ENCODE results near the gene CNIH3.

CNIH3 gene

GRCh38 chr1:224640587-224640986 lies 24.5 kb downstream of the CNIH3 start:
- no peak for DNase-seq (ENCODE audit: low read depth)
- TF ChIP-seq CTCF (IDR thresholded peaks at IDR 0.05; ENCODE audit: insufficient read depth, low read depth, low read length, missing control alignments), result no peak
- no peak overlapping the region for H3K4me3 ChIP-seq (ENCODE audit: low read length)

GRCh38 chr1:224641030-224641429 lies 24.9 kb downstream of the CNIH3 start:
- peak; percentile 54 for DNase-seq (ENCODE audit: low read depth)
- H3K4me3 ChIP-seq (ENCODE audit: low read length), result no peak overlapping the region
- peak; percentile 56 for TF ChIP-seq CTCF (IDR thresholded peaks at IDR 0.05; ENCODE audit: insufficient read depth, low read depth, low read length, missing control alignments)

- DNase-seq (ENCODE audit: low read depth), result no peak
- no peak overlapping the region for H3K4me3 ChIP-seq (ENCODE audit: low read length)
- TF ChIP-seq CTCF (IDR thresholded peaks at IDR 0.05; ENCODE audit: insufficient read depth, low read depth, low read length, missing control alignments), result no peak
Measured at GRCh38 chr1:224643653-224644052, 27.5 kb downstream of the CNIH3 start.

- no peak overlapping the region for H3K4me3 ChIP-seq (ENCODE audit: low read length)
- peak; percentile 97 for TF ChIP-seq CTCF (IDR thresholded peaks at IDR 0.05; ENCODE audit: insufficient read depth, low read depth, low read length, missing control alignments)
- peak; percentile 67 for DNase-seq (ENCODE audit: low read depth)
Measured at GRCh38 chr1:224644553-224645154, 28.5 kb downstream of the CNIH3 start.

GRCh38 chr1:224647449-224647848 lies 31.3 kb downstream of the CNIH3 start:
- no peak for TF ChIP-seq CTCF (IDR thresholded peaks at IDR 0.05; ENCODE audit: insufficient read depth, low read depth, low read length, missing control alignments)
- H3K4me3 ChIP-seq (ENCODE audit: low read length), result no peak overlapping the region
- no peak for DNase-seq (ENCODE audit: low read depth)

GRCh38 chr1:224650290-224650689 lies 34.2 kb downstream of the CNIH3 start:
- TF ChIP-seq CTCF (IDR thresholded peaks at IDR 0.05; ENCODE audit: insufficient read depth, low read depth, low read length, missing control alignments), result no peak
- H3K4me3 ChIP-seq (ENCODE audit: low read length), result no peak overlapping the region
- no peak for DNase-seq (ENCODE audit: low read depth)

- H3K4me3 ChIP-seq (ENCODE audit: low read length), result no peak overlapping the region
- DNase-seq (ENCODE audit: low read depth), result no peak
- TF ChIP-seq CTCF (IDR thresholded peaks at IDR 0.05; ENCODE audit: insufficient read depth, low read depth, low read length, missing control alignments), result no peak
Measured at GRCh38 chr1:224651188-224651587, 35.1 kb downstream of the CNIH3 start.

Data from epithelial cell of esophagus (primary cell).